ENCODE results near the gene BBS9.

DNA sequence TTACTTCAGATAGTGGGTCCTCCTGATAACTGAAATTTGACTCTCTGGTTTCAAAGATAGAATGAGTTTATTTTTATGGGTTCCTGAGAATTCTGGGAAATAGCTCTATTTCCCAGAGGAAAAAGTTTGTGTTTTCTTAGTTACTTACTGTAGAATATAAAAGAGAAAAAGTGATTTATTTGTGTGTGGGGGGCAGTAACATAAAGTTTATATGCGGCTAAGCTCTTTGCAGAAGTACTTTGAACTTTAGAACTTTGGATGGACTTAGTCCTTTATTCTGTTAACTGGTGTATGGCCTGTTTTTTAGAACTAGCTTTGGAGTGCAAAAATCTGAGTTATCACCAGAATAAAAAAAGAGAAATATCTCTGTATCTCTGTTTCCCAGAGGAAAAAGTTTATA lies 157.1 kb downstream of the BBS9 start:
- TF ChIP-seq EZH2 (IDR thresholded peaks at IDR 0.05; ENCODE audit: borderline replicate concordance, insufficient read depth, low read depth, low read length, poor library complexity, severe bottlenecking) (no peak), CTCF (IDR thresholded peaks at IDR 0.05) (no peak)

Measured in B cell (primary cell).